Measurements from ENCODE around the gene CAMSAP2.

DNA sequence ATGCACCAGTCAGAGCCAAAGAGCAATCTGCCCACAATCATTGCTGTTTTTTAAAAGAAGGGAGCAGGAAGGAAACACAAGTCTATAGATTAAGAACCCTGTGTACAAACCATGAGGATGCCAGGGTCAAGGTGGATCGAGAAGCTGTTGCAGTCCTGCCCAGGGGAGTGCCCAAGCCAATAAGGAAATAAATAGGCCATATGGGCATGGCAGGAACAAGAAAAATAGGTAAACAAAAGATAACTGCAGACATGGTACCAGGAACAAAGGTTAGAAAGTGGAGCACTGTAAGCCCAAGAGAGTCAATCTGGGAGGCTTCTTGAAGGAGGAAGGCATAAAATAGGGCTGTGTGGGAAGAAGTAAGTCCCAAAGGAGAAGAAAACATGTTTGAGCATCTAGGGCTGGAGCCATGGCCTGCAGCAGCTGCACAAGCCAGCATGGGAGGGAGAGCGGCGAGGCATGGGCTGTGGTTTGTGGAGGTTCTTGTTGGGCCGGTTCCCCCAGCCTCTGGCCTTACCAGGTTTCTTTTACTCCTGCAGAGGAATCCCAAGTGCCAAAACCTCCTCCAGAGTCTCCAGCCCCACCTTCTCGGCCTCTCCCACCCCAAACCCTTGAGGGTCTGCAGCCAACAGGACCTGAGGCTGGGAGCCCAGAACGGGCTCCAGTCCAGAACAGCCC, 169.6 kb downstream of the CAMSAP2 start:
- TF ChIP-seq, protein P1, sequence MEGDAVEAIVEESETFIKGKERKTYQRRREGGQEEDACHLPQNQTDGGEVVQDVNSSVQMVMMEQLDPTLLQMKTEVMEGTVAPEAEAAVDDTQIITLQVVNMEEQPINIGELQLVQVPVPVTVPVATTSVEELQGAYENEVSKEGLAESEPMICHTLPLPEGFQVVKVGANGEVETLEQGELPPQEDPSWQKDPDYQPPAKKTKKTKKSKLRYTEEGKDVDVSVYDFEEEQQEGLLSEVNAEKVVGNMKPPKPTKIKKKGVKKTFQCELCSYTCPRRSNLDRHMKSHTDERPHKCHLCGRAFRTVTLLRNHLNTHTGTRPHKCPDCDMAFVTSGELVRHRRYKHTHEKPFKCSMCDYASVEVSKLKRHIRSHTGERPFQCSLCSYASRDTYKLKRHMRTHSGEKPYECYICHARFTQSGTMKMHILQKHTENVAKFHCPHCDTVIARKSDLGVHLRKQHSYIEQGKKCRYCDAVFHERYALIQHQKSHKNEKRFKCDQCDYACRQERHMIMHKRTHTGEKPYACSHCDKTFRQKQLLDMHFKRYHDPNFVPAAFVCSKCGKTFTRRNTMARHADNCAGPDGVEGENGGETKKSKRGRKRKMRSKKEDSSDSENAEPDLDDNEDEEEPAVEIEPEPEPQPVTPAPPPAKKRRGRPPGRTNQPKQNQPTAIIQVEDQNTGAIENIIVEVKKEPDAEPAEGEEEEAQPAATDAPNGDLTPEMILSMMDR (IDR thresholded peaks at IDR 0.05; ENCODE audit: low read length): no peak
- no peak for TF ChIP-seq EZH2phosphoT487 (IDR thresholded peaks at IDR 0.05; ENCODE audit: low read length)
